GM19438 (cell line): ENCODE data around the gene ZNF605.
A peak's percentile ranks its signal among the peaks of the same experiment; 100 is the strongest.
"Not testable (repeated sequence)": the region's sequence is repeated elsewhere in the genome, so short reads cannot be mapped to it uniquely, and the experiment has no call there.

Experiments
- ATAC-seq: cut with Tn5 transposase; IDR thresholded peaks from one replicate; pipeline ENCODE4 v1.9.1; 2021; ENCODE audit warnings: low read depth; ENCODE audit not compliant: unreplicated experiment

ZNF605 gene

DNA sequence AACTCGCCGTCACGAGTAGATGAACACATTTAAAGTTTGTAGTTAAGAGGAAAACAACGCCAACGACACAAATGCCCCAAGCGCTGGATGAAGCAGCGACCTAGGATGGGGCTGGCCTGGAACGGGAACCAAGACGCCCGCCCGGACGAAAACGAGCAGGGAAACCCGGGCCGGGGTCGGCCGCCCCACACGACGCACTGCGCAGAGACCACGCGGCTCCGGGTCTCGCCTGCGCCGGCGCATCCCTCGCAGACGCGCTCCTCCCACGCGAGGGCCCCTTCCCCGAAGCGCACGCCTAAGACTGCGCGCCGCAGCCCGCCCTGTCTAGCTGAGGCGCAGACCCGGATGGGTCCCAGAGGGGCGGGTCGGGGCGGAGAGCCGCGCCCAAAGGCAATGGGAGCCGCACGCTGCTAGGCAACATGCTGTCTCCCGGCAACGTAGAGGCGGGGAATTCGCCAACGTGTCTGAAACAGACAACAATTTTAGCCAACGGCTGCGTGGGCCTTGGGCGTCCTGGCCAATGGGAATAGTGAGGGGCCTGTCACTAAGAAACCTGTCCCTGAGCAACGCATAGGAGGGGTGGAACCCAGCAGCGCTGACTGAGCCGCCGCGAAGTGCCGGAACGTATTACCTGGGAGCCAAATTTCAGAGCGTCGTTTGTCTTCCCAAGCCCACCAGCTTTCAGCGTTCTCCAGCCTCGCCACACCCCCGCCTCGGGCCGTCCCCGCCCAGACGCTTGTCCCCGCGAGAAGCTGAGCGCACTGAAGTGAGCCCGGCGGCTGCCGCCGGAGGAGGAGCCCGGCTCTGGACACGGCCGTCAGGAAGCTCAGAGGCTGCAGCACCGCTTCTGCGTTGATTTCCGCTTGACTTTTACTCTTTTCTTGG lies 47.7 kb downstream of the ZNF605 start:
- ATAC-seq: peak; percentile 92

DNA sequence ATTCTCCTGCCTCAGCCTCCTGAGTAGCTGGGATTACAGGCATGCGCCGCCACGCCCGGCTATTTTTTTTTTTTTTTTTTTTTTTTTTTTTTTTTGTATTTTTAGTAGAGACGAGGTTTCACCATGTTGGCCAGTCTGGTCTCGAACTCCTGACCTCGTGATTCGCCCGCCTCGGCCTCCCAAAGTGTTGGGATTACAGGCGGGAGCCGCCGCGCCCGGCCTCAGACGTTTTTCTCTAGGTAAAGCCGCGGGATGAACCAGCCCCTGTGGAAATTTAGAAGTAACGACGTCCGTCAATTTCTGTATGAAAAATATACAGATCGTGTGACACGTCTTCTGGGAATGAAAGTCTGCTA lies 48.3 kb downstream of the ZNF605 start:
- ATAC-seq: not testable (repeated sequence)

GRCh38 chr12:132907216-132907615 lies 48.9 kb downstream of the ZNF605 start:
- no peak for ATAC-seq

DNA sequence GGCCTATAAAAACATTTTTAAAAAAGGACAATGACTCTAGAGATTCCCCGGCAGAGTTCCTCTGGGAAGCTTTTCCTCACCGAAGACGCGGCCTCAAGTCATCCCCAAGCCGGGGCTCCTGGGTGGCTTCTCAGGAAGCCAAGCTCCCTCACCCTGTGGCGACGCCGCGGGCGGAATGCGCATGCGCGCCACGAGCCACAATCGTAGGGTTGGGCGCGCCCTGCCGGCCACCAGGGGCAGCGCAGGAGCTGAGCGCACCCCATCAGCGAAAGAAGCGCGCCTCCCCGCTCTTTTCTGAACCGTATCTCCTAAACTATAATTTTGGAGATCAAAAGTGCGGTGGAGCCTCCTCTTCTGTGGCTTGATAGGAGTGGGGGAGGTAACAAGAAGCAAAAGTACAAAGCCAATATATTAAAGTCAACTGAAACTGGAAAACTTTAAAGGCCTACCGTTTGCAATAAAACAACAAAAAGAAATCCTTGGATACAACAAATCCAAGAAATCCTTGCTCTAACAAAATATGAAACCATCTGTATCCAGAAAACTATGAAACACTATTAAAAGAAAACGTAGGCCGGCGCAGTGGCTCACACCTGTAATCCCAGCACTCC lies 51.3 kb downstream of the ZNF605 start:
- no peak for ATAC-seq

- no peak for ATAC-seq
Measured at GRCh38 chr12:132899033-132899432, 57.1 kb downstream of the ZNF605 start.

DNA sequence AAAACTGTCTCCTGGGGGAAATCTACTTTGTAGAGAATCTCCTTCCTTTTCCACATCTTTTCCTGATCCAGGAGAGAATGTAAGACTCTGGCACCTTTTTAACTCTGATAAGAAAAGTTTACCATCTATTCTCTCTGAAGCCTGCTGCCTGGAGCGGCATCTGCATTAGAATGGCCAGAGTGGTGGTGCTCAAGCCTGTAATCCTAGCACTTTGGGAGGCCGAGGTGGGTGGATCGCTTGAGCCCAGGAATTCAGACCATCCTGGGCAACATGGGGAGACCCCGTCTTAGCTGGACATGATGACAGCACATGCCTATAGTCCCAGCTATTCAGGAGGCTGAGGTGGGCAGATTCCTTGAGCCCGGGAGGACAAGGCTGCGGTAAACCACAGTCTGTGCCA lies 67.3 kb downstream of the ZNF605 start:
- no peak for ATAC-seq

- peak; percentile 96 for ATAC-seq
Measured at GRCh38 chr12:132887513-132888351, 68.4 kb downstream of the ZNF605 start, which contains the start of gene CHFR. CHFR (minus strand) TSS chr12:132887605; CDS start chr12:132887328, 277 bp downstream.

GRCh38 chr12:132886529-132887477 lies 69.3 kb downstream of the ZNF605 start:
- peak; percentile 14 for ATAC-seq

- ATAC-seq: no peak
Measured at GRCh38 chr12:132881818-132882217, 74.3 kb downstream of the ZNF605 start.

DNA sequence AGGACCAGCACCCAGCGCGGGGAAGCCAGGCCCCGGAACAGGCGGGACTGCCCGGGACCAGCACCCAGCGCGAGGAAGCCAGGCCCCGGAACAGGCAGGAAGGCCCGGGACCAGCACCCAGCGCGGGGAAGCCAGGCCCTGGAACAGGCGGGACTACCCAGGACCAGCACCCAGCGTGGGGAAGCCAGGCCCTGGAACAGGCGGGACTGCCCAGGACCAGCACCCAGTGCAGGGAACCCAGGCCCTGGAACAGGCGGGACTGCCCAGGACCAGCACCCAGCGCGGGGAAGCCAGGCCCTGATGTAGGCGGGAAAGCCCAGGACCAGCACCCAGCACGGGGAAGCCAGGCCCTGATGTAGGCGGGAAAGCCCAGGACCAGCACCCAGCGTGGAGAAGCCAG lies 81.5 kb downstream of the ZNF605 start:
- not testable (repeated sequence) for ATAC-seq

- no peak for ATAC-seq
Measured at GRCh38 chr12:132874175-132874574, 81.9 kb downstream of the ZNF605 start.

- no peak for ATAC-seq
Measured at GRCh38 chr12:132873724-132874123, 82.4 kb downstream of the ZNF605 start.

DNA sequence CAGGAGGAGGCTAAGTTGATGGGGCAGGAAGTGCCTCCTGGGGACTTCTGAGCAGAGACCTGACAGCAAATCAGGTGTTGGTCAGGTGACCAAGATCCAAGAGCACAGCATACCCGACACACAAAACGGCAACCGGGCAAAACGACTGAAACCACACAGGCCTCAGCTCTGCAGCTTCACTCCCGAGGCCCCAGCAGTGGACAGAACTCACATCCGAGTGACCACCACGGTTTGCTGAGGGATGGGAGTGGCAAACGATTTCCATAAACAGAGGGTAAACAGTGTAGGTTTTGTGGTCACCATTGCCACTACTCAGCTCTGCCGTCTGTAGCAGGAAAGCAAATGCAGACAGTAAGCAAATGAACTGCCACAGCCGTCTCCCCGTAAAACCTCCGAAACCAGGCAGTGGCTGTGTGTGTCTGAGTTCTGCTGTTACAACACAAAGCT lies 83.1 kb downstream of the ZNF605 start:
- no peak for ATAC-seq

- no peak for ATAC-seq
Measured at GRCh38 chr12:132872073-132872855, 83.8 kb downstream of the ZNF605 start.

DNA sequence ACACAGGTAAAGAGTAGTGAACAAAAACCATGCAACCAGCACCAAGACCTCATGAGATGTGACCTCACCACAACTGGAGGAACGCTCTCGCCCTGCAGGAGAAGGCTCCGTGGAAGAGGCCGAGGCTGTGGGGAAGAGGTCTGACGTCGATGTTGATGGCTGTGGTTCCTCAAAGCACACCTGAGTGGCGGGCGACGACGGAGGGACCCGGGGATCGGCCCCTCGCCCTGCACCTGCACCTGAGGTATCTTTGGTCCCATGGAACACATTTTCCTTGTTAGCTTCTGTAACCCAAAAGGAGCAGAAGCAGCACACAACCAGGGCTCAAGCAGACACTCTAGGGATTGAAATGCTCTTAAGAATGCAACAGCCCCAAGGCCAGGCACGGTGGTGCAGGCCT lies 86.6 kb downstream of the ZNF605 start:
- ATAC-seq: no peak
